GM23338 (cell line): ENCODE results near the gene CD6. TPM values are rescaled to one million over a fixed set of nuclear protein-coding genes. Genes with fewer than 3 reads are reported as not detected.

Source experiments
- ATAC-seq: fragments of 200-7000 bp; cut with Tn5 transposase; 3 replicates; pipeline ENCODE4 v1.9.1; 2020
- DNase-seq: peaks from one replicate; pipeline ENCODE4 v3.0.0-alpha.2; 2015; ENCODE audit warnings: low spot score
- H2AFZ ChIP-seq: fragments of 200-600 bp; sonication (generic); 2 replicates; pipeline ENCODE4 v1.8.0; 2016; ENCODE audit warnings: antibody characterized with exemption, mild to moderate bottlenecking, moderate library complexity
- H3F3A ChIP-seq: fragments of 200-600 bp; sonication (generic); replicated peaks from 2 replicates; pipeline ENCODE4 v1.8.0; 2017; ENCODE audit warnings: antibody characterized with exemption, mixed run types, low read depth
- H3K27ac ChIP-seq: fragments of 200-600 bp; sonication (generic); 2 replicates; pipeline ENCODE4 v1.6.1; 2016; ENCODE audit warnings: low read depth
- H3K27me3 ChIP-seq: fragments of 200-600 bp; sonication (generic); 2 replicates; pipeline ENCODE4 v1.8.0; 2016; ENCODE audit warnings: mild to moderate bottlenecking, mixed run types, moderate library complexity; ENCODE audit not compliant: insufficient read depth
- H3K36me3 ChIP-seq: fragments of 200-600 bp; sonication (generic); 2 replicates; pipeline ENCODE4 v1.8.0; 2016; ENCODE audit warnings: mild to moderate bottlenecking; ENCODE audit not compliant: insufficient read depth
- H3K4me1 ChIP-seq: fragments of 200-600 bp; sonication (generic); 2 replicates; pipeline ENCODE4 v1.8.0; 2016; ENCODE audit warnings: mild to moderate bottlenecking, moderate library complexity; ENCODE audit not compliant: insufficient read depth
- H3K4me2 ChIP-seq: fragments of 200-600 bp; sonication (generic); 2 replicates; pipeline ENCODE4 v1.7.1; 2017; ENCODE audit warnings: mixed run types
- H3K4me3 ChIP-seq: fragments of 200-600 bp; sonication (generic); 2 replicates; pipeline ENCODE4 v1.6.1; 2016; ENCODE audit warnings: mixed run types
- H3K79me2 ChIP-seq: fragments of 200-600 bp; sonication (generic); replicated peaks from 2 replicates; pipeline ENCODE4 v1.8.0; 2017; ENCODE audit warnings: mild to moderate bottlenecking; ENCODE audit not compliant: insufficient read depth
- H3K9me2 ChIP-seq: fragments of 200-600 bp; sonication (generic); 2 replicates; pipeline ENCODE4 v1.8.0; 2017; ENCODE audit not compliant: insufficient read depth
- H4K20me1 ChIP-seq: fragments of 200-600 bp; sonication (generic); replicated peaks from 2 replicates; pipeline ENCODE4 v1.8.0; 2017; ENCODE audit warnings: mild to moderate bottlenecking; ENCODE audit not compliant: insufficient read depth
- H3K27ac Mint-ChIP-seq: 2 replicates; pipeline ENCODE4 v1.8.0; 2020; ENCODE audit warnings: inconsistent platforms, mild to moderate bottlenecking, moderate library complexity, mixed read lengths
- H3K27me3 Mint-ChIP-seq: 3 replicates; pipeline ENCODE4 v1.8.0; 2022; ENCODE audit warnings: low read depth, mild to moderate bottlenecking, moderate library complexity, mixed read lengths, inconsistent platforms; ENCODE audit not compliant: insufficient read depth, poor library complexity
- H3K36me3 Mint-ChIP-seq: 3 replicates; pipeline ENCODE4 v1.8.0; 2021; ENCODE audit warnings: low read depth, mild to moderate bottlenecking, inconsistent platforms, moderate library complexity, mixed read lengths
- H3K4me1 Mint-ChIP-seq: 3 replicates; pipeline ENCODE4 v1.8.0; 2020; ENCODE audit warnings: mild to moderate bottlenecking, inconsistent platforms, mixed read lengths
- H3K4me3 Mint-ChIP-seq: 3 replicates; pipeline ENCODE4 v1.8.0; 2021; ENCODE audit warnings: moderate library complexity, mild to moderate bottlenecking, inconsistent platforms, mixed read lengths
- H3K9me3 Mint-ChIP-seq: 3 replicates; pipeline ENCODE4 v1.8.0; 2020; ENCODE audit warnings: moderate library complexity, mild to moderate bottlenecking, inconsistent platforms, mixed read lengths
- EZH2phosphoT487 ChIP-seq: fragments of 200-600 bp; sonication (generic); IDR thresholded peaks from one replicate; pipeline ENCODE4 v1.8.1; 2018; ENCODE audit warnings: antibody characterized with exemption; ENCODE audit not compliant: unreplicated experiment
- JUNB ChIP-seq: IDR thresholded peaks from one replicate; pipeline ENCODE4 v1.6.1; 2016; ENCODE audit warnings: antibody characterized with exemption; ENCODE audit not compliant: unreplicated experiment
- NANOG ChIP-seq: IDR thresholded peaks from 2 replicates; pipeline ENCODE4 v1.6.1; 2016; ENCODE audit warnings: antibody characterized with exemption, borderline replicate concordance
- POLR2AphosphoS5 ChIP-seq: IDR thresholded peaks from 2 replicates; pipeline ENCODE4 v1.6.1; 2016; ENCODE audit warnings: antibody characterized with exemption, low read depth
- ZNF331 ChIP-seq: fragments of 250-450 bp; sonication (Bioruptor Pico); IDR thresholded peaks from 2 replicates; pipeline ENCODE4 v1.5.0; 2020; ENCODE audit warnings: low read depth, mild to moderate bottlenecking, moderate library complexity
- polyA plus RNA-seq: library from polyadenylated mRNA; unstranded; fragments of >200 nt; fragmentation: Nextera tagmentation; extraction: Ambion mirVana; gene quantifications from 2 replicates; pipeline ENCODE4 v1.2.1, GENCODE V29; 2016
- total RNA-seq: library from RNA; depleted of rRNA; stranded (reverse); fragments of >200 nt; shearing (Covaris generic); gene quantifications from 2 replicates; pipeline ENCODE4 v1.2.3, GENCODE V29; 2014
- TF ChIP-seq, protein P1 (sequence below): IDR thresholded peaks from one replicate; pipeline ENCODE4 v1.6.1; 2018; ENCODE audit warnings: antibody characterized with exemption; ENCODE audit not compliant: unreplicated experiment
- TF ChIP-seq, protein P2 (sequence below): fragments of 250-450 bp; sonication (Bioruptor Pico); IDR thresholded peaks from 2 replicates; pipeline ENCODE4 v1.5.0; 2020; ENCODE audit warnings: mild to moderate bottlenecking, moderate library complexity
- TF ChIP-seq, protein P3 (sequence below): IDR thresholded peaks from 2 replicates; pipeline ENCODE4 v1.6.1; 2016; ENCODE audit warnings: antibody characterized with exemption

The CD6 gene
- total and polyA plus RNA-seq, 2 experiments from 2014 or later, result 0.49 TPM; not detected in 1

DNA sequence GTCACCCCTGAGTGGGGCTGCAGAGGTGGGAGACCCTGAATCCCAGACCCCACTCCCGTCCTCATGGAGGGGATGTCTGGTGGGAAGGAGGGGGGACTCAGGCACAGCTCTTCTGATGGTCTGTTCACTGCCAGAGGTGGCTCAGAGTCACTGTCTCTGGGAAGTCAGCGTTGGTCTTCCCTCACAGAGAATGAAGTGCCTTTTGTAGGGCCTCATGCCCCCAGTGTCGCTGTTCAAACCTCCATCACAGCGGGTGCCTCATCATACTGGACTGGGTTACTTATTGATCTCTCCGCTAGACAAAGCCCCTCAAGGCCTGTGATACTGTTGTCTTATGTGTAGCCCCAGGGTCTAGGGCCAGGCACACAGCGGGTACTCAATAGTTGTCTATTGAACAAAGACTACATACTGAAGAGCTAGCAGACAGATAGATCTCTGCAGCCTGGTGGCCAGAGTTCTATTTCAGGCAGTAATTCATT, 41.3 kb downstream of the CD6 start (continued):
- TF ChIP-seq, protein P1, sequence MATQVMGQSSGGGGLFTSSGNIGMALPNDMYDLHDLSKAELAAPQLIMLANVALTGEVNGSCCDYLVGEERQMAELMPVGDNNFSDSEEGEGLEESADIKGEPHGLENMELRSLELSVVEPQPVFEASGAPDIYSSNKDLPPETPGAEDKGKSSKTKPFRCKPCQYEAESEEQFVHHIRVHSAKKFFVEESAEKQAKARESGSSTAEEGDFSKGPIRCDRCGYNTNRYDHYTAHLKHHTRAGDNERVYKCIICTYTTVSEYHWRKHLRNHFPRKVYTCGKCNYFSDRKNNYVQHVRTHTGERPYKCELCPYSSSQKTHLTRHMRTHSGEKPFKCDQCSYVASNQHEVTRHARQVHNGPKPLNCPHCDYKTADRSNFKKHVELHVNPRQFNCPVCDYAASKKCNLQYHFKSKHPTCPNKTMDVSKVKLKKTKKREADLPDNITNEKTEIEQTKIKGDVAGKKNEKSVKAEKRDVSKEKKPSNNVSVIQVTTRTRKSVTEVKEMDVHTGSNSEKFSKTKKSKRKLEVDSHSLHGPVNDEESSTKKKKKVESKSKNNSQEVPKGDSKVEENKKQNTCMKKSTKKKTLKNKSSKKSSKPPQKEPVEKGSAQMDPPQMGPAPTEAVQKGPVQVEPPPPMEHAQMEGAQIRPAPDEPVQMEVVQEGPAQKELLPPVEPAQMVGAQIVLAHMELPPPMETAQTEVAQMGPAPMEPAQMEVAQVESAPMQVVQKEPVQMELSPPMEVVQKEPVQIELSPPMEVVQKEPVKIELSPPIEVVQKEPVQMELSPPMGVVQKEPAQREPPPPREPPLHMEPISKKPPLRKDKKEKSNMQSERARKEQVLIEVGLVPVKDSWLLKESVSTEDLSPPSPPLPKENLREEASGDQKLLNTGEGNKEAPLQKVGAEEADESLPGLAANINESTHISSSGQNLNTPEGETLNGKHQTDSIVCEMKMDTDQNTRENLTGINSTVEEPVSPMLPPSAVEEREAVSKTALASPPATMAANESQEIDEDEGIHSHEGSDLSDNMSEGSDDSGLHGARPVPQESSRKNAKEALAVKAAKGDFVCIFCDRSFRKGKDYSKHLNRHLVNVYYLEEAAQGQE, result no peak
- TF ChIP-seq ZNF331 (CRISPR knock-in tag) (no peak), JUNB (no peak), NANOG (no peak)

DNA sequence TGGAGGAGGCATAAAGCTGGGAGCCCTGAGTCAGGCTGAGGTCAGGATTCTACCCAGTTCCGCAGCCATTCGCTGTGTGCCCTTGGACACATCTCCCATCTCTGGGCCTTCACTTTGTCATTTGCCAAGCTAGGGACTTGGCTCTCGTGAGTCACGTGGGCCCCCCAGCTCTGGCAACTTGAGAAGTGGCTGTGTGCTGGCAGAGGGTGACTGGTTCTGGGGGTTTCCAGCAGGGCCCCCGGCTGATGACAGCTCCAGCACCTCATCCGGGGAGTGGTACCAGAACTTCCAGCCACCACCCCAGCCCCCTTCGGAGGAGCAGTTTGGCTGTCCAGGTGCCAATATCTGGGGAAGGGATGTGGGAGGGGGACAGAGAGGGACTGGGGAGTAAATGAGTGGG, 46.6 kb downstream of the CD6 start:
- H3K27me3 ChIP-seq, result no peaks in the 10 kb centered on the region
- H3F3A ChIP-seq, result no peaks in the 10 kb centered on the region
- H3K36me3 ChIP-seq, result no peaks in the 10 kb centered on the region
- no peaks in the 10 kb centered on the region for H3K36me3 Mint-ChIP-seq
- no peak overlapping the region for H3K4me2 ChIP-seq
- no peaks in the 10 kb centered on the region for H4K20me1 ChIP-seq
- H3K4me3 ChIP-seq, result no peak overlapping the region
- TF ChIP-seq JUNB, result no peak
- H2AFZ ChIP-seq, result no peak overlapping the region
- no peaks in the 10 kb centered on the region for H3K9me3 Mint-ChIP-seq
- no peaks in the 10 kb centered on the region for H3K79me2 ChIP-seq
- no peaks in the 10 kb centered on the region for H3K9me2 ChIP-seq
- peaks cover 12% of the 10 kb centered on the region for H3K4me1 Mint-ChIP-seq
- H3K4me1 ChIP-seq, result 0 out of 2 replicates have a peak, but pooled peaks cover 4% of the 10 kb centered on the region
- H3K27ac Mint-ChIP-seq, result no peak overlapping the region
- no peak overlapping the region for H3K4me3 Mint-ChIP-seq
- DNase-seq (no peak), ATAC-seq (no peak)
- H3K27ac ChIP-seq, result no peak overlapping the region
- peaks cover 21% of the 10 kb centered on the region for H3K27me3 Mint-ChIP-seq

DNA sequence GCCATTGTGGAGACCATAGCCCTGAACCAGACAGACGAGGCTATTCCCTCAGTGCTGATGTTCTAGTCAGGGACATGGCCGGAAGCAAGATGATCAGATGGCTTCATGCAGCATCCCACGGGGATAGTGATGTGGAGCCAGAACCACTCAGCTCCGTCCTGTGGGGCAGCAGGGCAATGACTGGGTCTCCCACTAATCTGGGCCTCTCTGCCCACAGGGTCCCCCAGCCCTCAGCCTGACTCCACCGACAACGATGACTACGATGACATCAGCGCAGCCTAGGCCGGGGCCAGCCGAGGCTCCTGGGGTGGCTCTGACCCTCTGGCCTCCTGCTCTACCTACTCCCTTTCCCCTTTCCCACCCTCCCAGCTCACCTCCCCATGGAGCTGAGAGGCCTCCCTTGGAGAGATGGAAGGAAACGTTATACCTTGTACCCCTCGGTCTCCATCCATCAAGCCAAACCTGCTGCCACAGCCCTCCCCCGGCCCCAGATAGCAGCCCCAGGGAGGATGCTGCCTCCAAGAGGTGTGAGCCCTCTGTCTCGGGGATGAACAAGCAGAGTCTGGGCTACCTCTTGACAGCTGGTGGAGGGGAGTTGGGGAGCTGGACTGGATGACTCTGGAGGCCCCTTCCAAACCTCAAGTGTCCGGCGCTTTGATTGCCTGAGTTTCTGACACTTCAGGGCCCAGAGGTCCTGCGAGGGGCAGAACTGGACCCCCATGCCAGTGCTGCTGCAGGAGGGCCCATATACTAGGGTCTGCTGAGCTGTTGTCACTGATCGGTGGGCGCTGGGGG, 47.8 kb downstream of the CD6 start:
- ATAC-seq (no peak), DNase-seq (no peak)
- Histone ChIP-seq H3F3A (no peaks in the 10 kb centered on the region), H3K27ac (no peak overlapping the region), H3K36me3 (no peaks in the 10 kb centered on the region), H3K4me1 (0 out of 2 replicates have a peak, but pooled peaks cover 4% of the 10 kb centered on the region), H3K4me3 (no peak overlapping the region), H2AFZ (no peak overlapping the region), H3K27me3 (no peaks in the 10 kb centered on the region), H3K9me2 (no peaks in the 10 kb centered on the region), H3K79me2 (no peaks in the 10 kb centered on the region), H3K4me2 (no peak overlapping the region), H4K20me1 (no peaks in the 10 kb centered on the region)
- H3K4me1 Mint-ChIP-seq, result peaks cover 12% of the 10 kb centered on the region
- peaks cover 21% of the 10 kb centered on the region for H3K27me3 Mint-ChIP-seq
- no peak overlapping the region for H3K4me3 Mint-ChIP-seq
- no peak overlapping the region for H3K27ac Mint-ChIP-seq
- no peaks in the 10 kb centered on the region for H3K9me3 Mint-ChIP-seq
- H3K36me3 Mint-ChIP-seq, result no peaks in the 10 kb centered on the region
- TF ChIP-seq, protein P2, sequence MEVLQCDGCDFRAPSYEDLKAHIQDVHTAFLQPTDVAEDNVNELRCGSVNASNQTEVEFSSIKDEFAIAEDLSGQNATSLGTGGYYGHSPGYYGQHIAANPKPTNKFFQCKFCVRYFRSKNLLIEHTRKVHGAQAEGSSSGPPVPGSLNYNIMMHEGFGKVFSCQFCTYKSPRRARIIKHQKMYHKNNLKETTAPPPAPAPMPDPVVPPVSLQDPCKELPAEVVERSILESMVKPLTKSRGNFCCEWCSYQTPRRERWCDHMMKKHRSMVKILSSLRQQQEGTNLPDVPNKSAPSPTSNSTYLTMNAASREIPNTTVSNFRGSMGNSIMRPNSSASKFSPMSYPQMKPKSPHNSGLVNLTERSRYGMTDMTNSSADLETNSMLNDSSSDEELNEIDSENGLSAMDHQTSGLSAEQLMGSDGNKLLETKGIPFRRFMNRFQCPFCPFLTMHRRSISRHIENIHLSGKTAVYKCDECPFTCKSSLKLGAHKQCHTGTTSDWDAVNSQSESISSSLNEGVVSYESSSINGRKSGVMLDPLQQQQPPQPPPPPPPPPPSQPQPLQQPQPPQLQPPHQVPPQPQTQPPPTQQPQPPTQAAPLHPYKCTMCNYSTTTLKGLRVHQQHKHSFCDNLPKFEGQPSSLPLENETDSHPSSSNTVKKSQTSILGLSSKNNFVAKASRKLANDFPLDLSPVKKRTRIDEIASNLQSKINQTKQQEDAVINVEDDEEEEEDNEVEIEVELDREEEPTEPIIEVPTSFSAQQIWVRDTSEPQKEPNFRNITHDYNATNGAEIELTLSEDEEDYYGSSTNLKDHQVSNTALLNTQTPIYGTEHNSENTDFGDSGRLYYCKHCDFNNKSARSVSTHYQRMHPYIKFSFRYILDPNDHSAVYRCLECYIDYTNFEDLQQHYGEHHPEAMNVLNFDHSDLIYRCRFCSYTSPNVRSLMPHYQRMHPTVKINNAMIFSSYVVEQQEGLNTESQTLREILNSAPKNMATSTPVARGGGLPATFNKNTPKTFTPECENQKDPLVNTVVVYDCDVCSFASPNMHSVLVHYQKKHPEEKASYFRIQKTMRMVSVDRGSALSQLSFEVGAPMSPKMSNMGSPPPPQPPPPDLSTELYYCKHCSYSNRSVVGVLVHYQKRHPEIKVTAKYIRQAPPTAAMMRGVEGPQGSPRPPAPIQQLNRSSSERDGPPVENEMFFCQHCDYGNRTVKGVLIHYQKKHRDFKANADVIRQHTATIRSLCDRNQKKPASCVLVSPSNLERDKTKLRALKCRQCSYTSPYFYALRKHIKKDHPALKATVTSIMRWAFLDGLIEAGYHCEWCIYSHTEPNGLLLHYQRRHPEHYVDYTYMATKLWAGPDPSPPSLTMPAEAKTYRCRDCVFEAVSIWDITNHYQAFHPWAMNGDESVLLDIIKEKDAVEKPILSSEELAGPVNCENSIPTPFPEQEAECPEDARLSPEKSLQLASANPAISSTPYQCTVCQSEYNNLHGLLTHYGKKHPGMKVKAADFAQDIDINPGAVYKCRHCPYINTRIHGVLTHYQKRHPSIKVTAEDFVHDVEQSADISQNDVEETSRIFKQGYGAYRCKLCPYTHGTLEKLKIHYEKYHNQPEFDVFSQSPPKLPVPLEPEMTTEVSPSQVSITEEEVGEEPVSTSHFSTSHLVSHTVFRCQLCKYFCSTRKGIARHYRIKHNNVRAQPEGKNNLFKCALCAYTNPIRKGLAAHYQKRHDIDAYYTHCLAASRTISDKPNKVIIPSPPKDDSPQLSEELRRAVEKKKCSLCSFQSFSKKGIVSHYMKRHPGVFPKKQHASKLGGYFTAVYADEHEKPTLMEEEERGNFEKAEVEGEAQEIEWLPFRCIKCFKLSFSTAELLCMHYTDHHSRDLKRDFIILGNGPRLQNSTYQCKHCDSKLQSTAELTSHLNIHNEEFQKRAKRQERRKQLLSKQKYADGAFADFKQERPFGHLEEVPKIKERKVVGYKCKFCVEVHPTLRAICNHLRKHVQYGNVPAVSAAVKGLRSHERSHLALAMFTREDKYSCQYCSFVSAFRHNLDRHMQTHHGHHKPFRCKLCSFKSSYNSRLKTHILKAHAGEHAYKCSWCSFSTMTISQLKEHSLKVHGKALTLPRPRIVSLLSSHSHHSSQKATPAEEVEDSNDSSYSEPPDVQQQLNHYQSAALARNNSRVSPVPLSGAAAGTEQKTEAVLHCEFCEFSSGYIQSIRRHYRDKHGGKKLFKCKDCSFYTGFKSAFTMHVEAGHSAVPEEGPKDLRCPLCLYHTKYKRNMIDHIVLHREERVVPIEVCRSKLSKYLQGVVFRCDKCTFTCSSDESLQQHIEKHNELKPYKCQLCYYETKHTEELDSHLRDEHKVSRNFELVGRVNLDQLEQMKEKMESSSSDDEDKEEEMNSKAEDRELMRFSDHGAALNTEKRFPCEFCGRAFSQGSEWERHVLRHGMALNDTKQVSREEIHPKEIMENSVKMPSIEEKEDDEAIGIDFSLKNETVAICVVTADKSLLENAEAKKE (CRISPR knock-in tag), result no peak
- TF ChIP-seq ZNF331 (CRISPR knock-in tag) (no peak), POLR2AphosphoS5 (no peak), EZH2phosphoT487 (no peak)
- TF ChIP-seq, protein P3, sequence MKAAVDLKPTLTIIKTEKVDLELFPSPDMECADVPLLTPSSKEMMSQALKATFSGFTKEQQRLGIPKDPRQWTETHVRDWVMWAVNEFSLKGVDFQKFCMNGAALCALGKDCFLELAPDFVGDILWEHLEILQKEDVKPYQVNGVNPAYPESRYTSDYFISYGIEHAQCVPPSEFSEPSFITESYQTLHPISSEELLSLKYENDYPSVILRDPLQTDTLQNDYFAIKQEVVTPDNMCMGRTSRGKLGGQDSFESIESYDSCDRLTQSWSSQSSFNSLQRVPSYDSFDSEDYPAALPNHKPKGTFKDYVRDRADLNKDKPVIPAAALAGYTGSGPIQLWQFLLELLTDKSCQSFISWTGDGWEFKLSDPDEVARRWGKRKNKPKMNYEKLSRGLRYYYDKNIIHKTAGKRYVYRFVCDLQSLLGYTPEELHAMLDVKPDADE, result no peak
